Transverse colon (tissue), 4 donors: Measurements from ENCODE around the gene ATXN2L. TPM values are rescaled to one million over a fixed set of nuclear protein-coding genes. Genes with fewer than 3 reads are reported as not detected.

Experiments
- DNase-seq: peaks from one replicate; pipeline ENCODE4 v3.0.0-alpha.2; 2019
- H3K27ac ChIP-seq, 4 donors: fragments of 200-600 bp; sonication (generic); 2 replicates each; pipeline ENCODE4 v1.5.1; 2016 to 2018; ENCODE audit warnings: inconsistent platforms in 4 of 4
- H3K27me3 ChIP-seq: fragments of 200-600 bp; sonication (generic); 2 replicates; pipeline ENCODE4 v1.5.1; 2017; ENCODE audit warnings: inconsistent platforms
- H3K36me3 ChIP-seq, 4 donors: fragments of 200-600 bp; sonication (generic); 2 replicates each; pipeline ENCODE4 v1.5.1; 2017 to 2019; ENCODE audit warnings: inconsistent platforms in 4 of 4
- H3K4me1 ChIP-seq, 4 donors: fragments of 200-600 bp; sonication (generic); 2 replicates each; pipeline ENCODE4 v1.5.1; 2017 to 2020; ENCODE audit warnings: inconsistent platforms in 4 of 4
- H3K4me3 ChIP-seq, 4 donors: fragments of 200-600 bp; sonication (generic); 1 replicate in 1 of 4; 2 replicates in 3 of 4; pipeline versions ENCODE4 v1.5.1 to v1.6.1; 2017 to 2019; ENCODE audit warnings: inconsistent platforms in 4 of 4
- H3K9me3 ChIP-seq, 2 donors: fragments of 200-600 bp; sonication (generic); 2 replicates each; pipeline ENCODE4 v1.5.1; 2017 to 2019; ENCODE audit warnings: inconsistent platforms in 2 of 2
- CTCF ChIP-seq, 5 experiments: fragments of 200-600 bp in 3 of 5; fragments of 450-650 bp in 2 of 5; sonication (generic) in 3 of 5; IDR thresholded peaks; 1 replicate in 2 of 5; 2 replicates in 3 of 5; pipeline ENCODE4 v1.5.1; 2016 to 2017; ENCODE audit warnings: antibody characterized with exemption in 5 of 5, inconsistent platforms in 3 of 5, mild to moderate bottlenecking in 2 of 5, moderate library complexity in 1 of 5
- EP300 ChIP-seq: sonication (generic); formaldehyde crosslinking; IDR thresholded peaks from one replicate; pipeline ENCODE4 v1.6.1; 2017; ENCODE audit warnings: antibody characterized with exemption, low read depth
- POLR2A ChIP-seq: fragments of 450-650 bp; IDR thresholded peaks from one replicate; pipeline ENCODE4 v1.6.1; 2016; ENCODE audit warnings: antibody characterized with exemption, mild to moderate bottlenecking, moderate library complexity
- POLR2AphosphoS5 ChIP-seq, 3 donors: sonication (generic); formaldehyde crosslinking; IDR thresholded peaks; one replicate each; pipeline ENCODE4 v1.6.1; 2016; ENCODE audit warnings: antibody characterized with exemption in 3 of 3
- WGBS, 2 donors: methylation state at CpG; one replicate each; pipeline ENCODE4 v1.1.5; 2018; ENCODE audit warnings: low coverage in 1 of 2; 5-methylcytosine and 5-hydroxymethylcytosine counted together
- in situ Hi-C, 4 donors: fragments of 200-750 bp; cut with MboI; loops; one replicate each; pipeline versions ENCODE4 v1.15.0 to v1.15.1; 2017; ENCODE audit warnings: low sequenced_read_pairs in 3 of 4, low pct_ligation_motif_present in 1 of 4, low pct_unique_long_range_greater_than_20kb in 1 of 4
- intact Hi-C: fragments of 100-400 bp; cut with DNase I; formaldehyde crosslinking; loops from one replicate; pipeline ENCODE4 v1.15.1; 2023; ENCODE audit warnings: low total_unique reads
- total RNA-seq, 4 donors: library from RNA; depleted of rRNA; stranded (reverse); fragments of >200 nt; gene quantifications; one replicate each; pipeline ENCODE4 v1.1.0, GENCODE V29; 2016

The ATXN2L gene
- total RNA-seq, 4 donors from 2014 or later: 90.2 to 165 (median 105) TPM

- Histone ChIP-seq H3K27me3 (no peaks in the 10 kb centered on the region), H3K27ac (no peak overlapping the region), H3K4me1 (peaks cover 0 to 7% (median 5%) of the 10 kb centered on the region in 4 donors), H3K4me3 (no peak overlapping the region), H3K36me3 (no peaks in the 10 kb centered on the region), H3K9me3 (no peaks in the 10 kb centered on the region)
- intact Hi-C loops: no loop called here
- in situ Hi-C loops: no loop called here
- no peak for DNase-seq
- no peak for TF ChIP-seq POLR2A
- no peak for TF ChIP-seq EP300
- WGBS, 2 donors: 90 to 92% methylated on average over 8 of the region's 8 CpGs
Measured at GRCh38 chr16:28858421-28858820, 35.6 kb downstream of the ATXN2L start.

GRCh38 chr16:28859326-28859725 lies 36.5 kb downstream of the ATXN2L start:
- H3K4me3 ChIP-seq: no peak overlapping the region
- H3K36me3 ChIP-seq: no peaks in the 10 kb centered on the region
- H3K4me1 ChIP-seq: peaks cover 0 to 8% (median 5%) of the 10 kb centered on the region in 4 donors
- no peaks in the 10 kb centered on the region for H3K9me3 ChIP-seq
- H3K27ac ChIP-seq: no peak overlapping the region
- 83 to 84% methylated on average over 4 of the region's 4 CpGs for WGBS, 2 donors
- intact Hi-C loops: no loop called here
- no peak for TF ChIP-seq EP300
- no peak for TF ChIP-seq POLR2AphosphoS5 (IDR thresholded peaks at IDR 0.05)
- no peak for TF ChIP-seq POLR2A
- no peak for TF ChIP-seq CTCF (IDR thresholded peaks at IDR 0.05)
- H3K27me3 ChIP-seq: no peaks in the 10 kb centered on the region
- in situ Hi-C loops: no loop called here
- no peak for DNase-seq

- WGBS, 2 donors: 4% methylated on average over 27 of the region's 42 CpGs; no CpG with 5 or more reads in 1 of the 2 donors
- in situ Hi-C loops: loop anchor here in 1 of 4 donors (10.0 kb wide), 1 partner anchor 81 kb away; no protein-coding TSS in a partner anchor
- peaks cover 13 to 27% (median 24%) of the 10 kb centered on the region in 4 donors for H3K4me1 ChIP-seq
- H3K9me3 ChIP-seq: no peaks in the 10 kb centered on the region
- H3K4me3 ChIP-seq: peak overlapping the region; percentile 62 to 96 (median 82)
- TF ChIP-seq POLR2A: peak; percentile 22
- TF ChIP-seq EP300: no peak
- TF ChIP-seq POLR2AphosphoS5 (IDR thresholded peaks at IDR 0.05): peak in 2 of 3 donors; percentile 42 to 52
- TF ChIP-seq CTCF (IDR thresholded peaks at IDR 0.05): no peak
- intact Hi-C loops: loop anchor here (5.0 kb wide), 1 partner anchor 312 kb away; the partner anchor contains the start of gene SGF29
- H3K27me3 ChIP-seq: no peaks in the 10 kb centered on the region
- peak; percentile 65 for DNase-seq
- H3K36me3 ChIP-seq: peaks cover 0 to 24% (median 11%) of the 10 kb centered on the region in 4 donors
- peak overlapping the region; percentile 92 to 99 (median 95) for H3K27ac ChIP-seq
Measured at GRCh38 chr16:28863929-28864793, 41.4 kb downstream of the ATXN2L start.

GRCh38 chr16:28865001-28865688 lies 42.3 kb downstream of the ATXN2L start:
- H3K27ac ChIP-seq: peak overlapping the region; percentile 92 to 99 (median 95)
- no peak for DNase-seq
- intact Hi-C loops: no loop called here
- in situ Hi-C loops: loop anchor here in 1 of 4 donors (10.0 kb wide), 1 partner anchor 80 kb away; no protein-coding TSS in a partner anchor
- peaks cover 13 to 27% (median 24%) of the 10 kb centered on the region in 4 donors for H3K4me1 ChIP-seq
- H3K27me3 ChIP-seq: no peaks in the 10 kb centered on the region
- TF ChIP-seq POLR2A (no peak), CTCF (IDR thresholded peaks at IDR 0.05) (no peak), EP300 (no peak), POLR2AphosphoS5 (IDR thresholded peaks at IDR 0.05) (no peak)
- peak overlapping the region in 2 of 4 donors; percentile 80 to 85 for H3K4me3 ChIP-seq
- H3K36me3 ChIP-seq: peaks cover 0 to 34% (median 15%) of the 10 kb centered on the region in 4 donors
- H3K9me3 ChIP-seq: no peaks in the 10 kb centered on the region
- WGBS, 2 donors: 13 to 78% methylated on average over 1 to 12 of the region's 12 CpGs
